Stomach (tissue), 4 donors: Measurements from ENCODE around the gene HEPH.

Experiments
- CTCF ChIP-seq, 7 experiments: fragments of 450-650 bp in 4 of 7; fragments of 200-600 bp in 3 of 7; sonication (generic) in 3 of 7; IDR thresholded peaks; one replicate each; pipeline ENCODE4 v1.5.1; 2016 to 2019; ENCODE audit warnings: antibody characterized with exemption in 7 of 7, control low read depth in 2 of 7, mild to moderate bottlenecking in 1 of 7
- POLR2A ChIP-seq, 4 donors: fragments of 450-650 bp; IDR thresholded peaks; one replicate each; pipeline ENCODE4 v1.6.1; 2016; ENCODE audit warnings: antibody characterized with exemption in 4 of 4, control low read depth in 2 of 4, mild to moderate bottlenecking in 1 of 4, moderate library complexity in 1 of 4
- POLR2AphosphoS5 ChIP-seq, 3 donors: sonication (generic); formaldehyde crosslinking; IDR thresholded peaks; one replicate each; pipeline ENCODE4 v1.6.1; 2016; ENCODE audit warnings: antibody characterized with exemption in 3 of 3

- TF ChIP-seq POLR2A (IDR thresholded peaks at IDR 0.05) = no peak
- TF ChIP-seq CTCF (IDR thresholded peaks at IDR 0.05) = no peak
- no peak for TF ChIP-seq POLR2AphosphoS5 (IDR thresholded peaks at IDR 0.05)
These were observed 600 bp upstream of the HEPH start for GRCh38 chrX:66163447-66163846.
